Loucy (cell line): ENCODE data around the gene CDCA3.

Experiments used
- H2AFZ ChIP-seq: fragments of 200-600 bp; sonication (generic); 2 replicates; pipeline ENCODE4 v1.6.0; 2016; ENCODE audit warnings: antibody characterized with exemption, mild to moderate bottlenecking, low read length, moderate library complexity
- H3F3A ChIP-seq: fragments of 200-600 bp; 2 replicates; pipeline ENCODE4 v1.6.0; 2016; ENCODE audit warnings: antibody characterized with exemption, low read depth, mild to moderate bottlenecking
- H3K27me3 ChIP-seq: fragments of 200-600 bp; sonication (generic); 2 replicates; pipeline ENCODE4 v1.6.1; 2014; ENCODE audit warnings: low read length, mild to moderate bottlenecking; ENCODE audit not compliant: insufficient read depth, poor library complexity, severe bottlenecking
- H3K36me3 ChIP-seq: fragments of 200-600 bp; sonication (generic); 2 replicates; pipeline ENCODE4 v1.6.1; 2016; ENCODE audit warnings: low read length; ENCODE audit not compliant: insufficient read depth
- H3K4me1 ChIP-seq: fragments of 200-600 bp; sonication (generic); 2 replicates; pipeline ENCODE4 v1.5.1; 2014; ENCODE audit warnings: low read length, mild to moderate bottlenecking; ENCODE audit not compliant: insufficient read depth, poor library complexity, severe bottlenecking
- H3K4me2 ChIP-seq: fragments of 200-600 bp; sonication (generic); 2 replicates; pipeline ENCODE4 v1.6.0; 2014; ENCODE audit warnings: antibody characterized with exemption, low read length, low read depth, mild to moderate bottlenecking; ENCODE audit not compliant: poor library complexity, severe bottlenecking
- H3K4me3 ChIP-seq: fragments of 200-600 bp; sonication (generic); 2 replicates; pipeline ENCODE4 v1.5.1; 2014; ENCODE audit warnings: low read length, mild to moderate bottlenecking, mixed read lengths; ENCODE audit not compliant: poor library complexity, severe bottlenecking
- H3K79me2 ChIP-seq: fragments of 200-600 bp; sonication (generic); 2 replicates; pipeline ENCODE4 v1.6.1; 2014; ENCODE audit warnings: low read length; ENCODE audit not compliant: insufficient read depth
- H3K9ac ChIP-seq: fragments of 200-600 bp; sonication (generic); 2 replicates; pipeline ENCODE4 v1.6.0; 2014; ENCODE audit warnings: mild to moderate bottlenecking, low read depth, low read length, moderate library complexity; ENCODE audit not compliant: poor library complexity, severe bottlenecking
- H3K9me2 ChIP-seq: fragments of 200-600 bp; sonication (generic); replicated peaks from 2 replicates; pipeline ENCODE4 v1.6.1; 2016; ENCODE audit warnings: low read depth, low read length, mixed read lengths
- H3K9me3 ChIP-seq: fragments of 200-600 bp; sonication (generic); 2 replicates; pipeline ENCODE4 v1.6.1; 2014; ENCODE audit warnings: mild to moderate bottlenecking, antibody characterized with exemption, low read length, low read depth; ENCODE audit not compliant: insufficient read depth
- H4K20me1 ChIP-seq: fragments of 200-600 bp; sonication (generic); 2 replicates; pipeline ENCODE4 v1.6.0; 2014; ENCODE audit warnings: antibody characterized with exemption, low read length, mild to moderate bottlenecking; ENCODE audit not compliant: insufficient read depth, poor library complexity, severe bottlenecking
- CTCF ChIP-seq: fragments of 200-600 bp; sonication (generic); conservative IDR thresholded peaks from 2 replicates; pipeline ENCODE4 v1.5.1; 2014; ENCODE audit warnings: mild to moderate bottlenecking, antibody characterized with exemption, low read length
- EZH2phosphoT487 ChIP-seq: fragments of 200-600 bp; IDR thresholded peaks from 2 replicates; pipeline ENCODE4 v1.6.1; 2018; ENCODE audit warnings: antibody characterized with exemption, mild to moderate bottlenecking, moderate library complexity, borderline replicate concordance

Gene CDCA3

DNA sequence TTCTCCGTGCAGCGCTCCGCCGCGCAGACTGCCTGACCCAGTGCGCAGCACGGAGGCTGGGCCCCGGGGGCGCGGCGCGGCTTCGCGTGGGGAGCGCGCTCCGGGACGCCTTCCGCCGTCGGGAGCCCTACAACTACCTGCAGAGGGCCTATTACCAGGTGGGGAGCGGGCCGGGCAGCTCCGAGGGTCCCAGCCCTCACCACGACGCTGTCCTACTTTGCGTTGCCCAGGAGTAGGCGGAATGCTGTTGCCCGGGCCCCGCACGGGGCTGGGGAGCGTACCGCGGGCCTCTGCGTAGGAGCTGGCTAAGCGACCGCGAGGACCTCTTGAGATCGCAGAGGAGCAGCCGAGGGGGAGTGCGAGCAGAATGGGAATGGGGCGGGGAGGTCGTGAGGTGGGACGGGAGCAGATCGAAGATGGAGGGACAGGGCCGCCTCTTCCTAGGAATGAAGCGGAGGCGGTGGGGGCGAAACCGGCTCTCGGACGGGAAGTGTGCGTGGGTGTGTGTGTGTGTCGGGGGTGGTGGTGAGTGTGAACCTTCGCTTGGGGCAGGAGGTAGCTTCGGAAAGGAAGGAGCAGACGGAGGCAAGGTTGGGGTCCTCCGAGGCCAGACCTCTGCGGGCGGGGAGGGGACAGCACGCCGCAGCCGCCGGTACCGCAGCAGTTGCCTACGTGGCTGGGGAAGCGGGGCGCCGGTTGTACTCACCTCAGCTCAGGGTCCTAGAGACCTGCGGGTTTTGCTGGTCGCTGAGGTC lies 22.1 kb downstream of the CDCA3 start:
- H3K79me2 ChIP-seq = peaks cover 25% of the 10 kb centered on the region; the same call in 1 of the 2 replicates
- no peaks in the 10 kb centered on the region for H3F3A ChIP-seq
- no peaks in the 10 kb centered on the region for H3K9me2 ChIP-seq
- peak overlapping the region; percentile 77 for H3K4me2 ChIP-seq
- H3K4me3 ChIP-seq = peak overlapping the region; percentile 77
- H3K4me1 ChIP-seq = peaks cover 21% of the 10 kb centered on the region
- H3K36me3 ChIP-seq = peaks cover 9% of the 10 kb centered on the region; the same call in 1 of the 2 replicates
- TF ChIP-seq CTCF = no peak
- TF ChIP-seq EZH2phosphoT487 = no peak
- peak overlapping the region; percentile 62 for H2AFZ ChIP-seq
- no peaks in the 10 kb centered on the region for H3K27me3 ChIP-seq
- no peaks in the 10 kb centered on the region for H4K20me1 ChIP-seq
- no peaks in the 10 kb centered on the region for H3K9me3 ChIP-seq
- H3K9ac ChIP-seq = peak overlapping the region; percentile 89

GRCh38 chr12:6827982-6828780 lies 22.9 kb downstream of the CDCA3 start, which contains the start of gene P3H3:
TSS of gene P3H3 (plus strand) at chr12:6828407. CDS start at chr12:6828441, 34 bp downstream.
- H3K4me2 ChIP-seq = peak within 1 kb of the TSS; percentile 77
- H3K4me3 ChIP-seq = peak within 1 kb of the TSS; percentile 77
- peak within 1 kb of the TSS; percentile 89 for H3K9ac ChIP-seq
- TF ChIP-seq CTCF (peak; percentile 15; the same call in 1 of the 2 replicates), EZH2phosphoT487 (no peak)
- peak within 1 kb of the TSS; percentile 69 for H2AFZ ChIP-seq
- no peaks in the 10 kb centered on the region for H3K9me3 ChIP-seq
- H4K20me1 ChIP-seq = no peaks in the 10 kb centered on the region
- H3K36me3 ChIP-seq = peaks cover 1% of the 10 kb centered on the region; the same call in 1 of the 2 replicates
- H3K9me2 ChIP-seq = no peaks in the 10 kb centered on the region
- peaks cover 21% of the 10 kb centered on the region for H3K4me1 ChIP-seq
- no peaks in the 10 kb centered on the region for H3F3A ChIP-seq
- no peaks in the 10 kb centered on the region for H3K27me3 ChIP-seq
- H3K79me2 ChIP-seq = peaks cover 25% of the 10 kb centered on the region; the same call in 1 of the 2 replicates

GRCh38 chr12:6827437-6827911 lies 23.6 kb downstream of the CDCA3 start:
- Histone ChIP-seq H3F3A (no peaks in the 10 kb centered on the region), H3K79me2 (peaks cover 25% of the 10 kb centered on the region; the same call in 1 of the 2 replicates), H3K4me1 (peaks cover 21% of the 10 kb centered on the region), H3K9ac (peak overlapping the region; percentile 53), H3K9me2 (no peaks in the 10 kb centered on the region), H2AFZ (no peak overlapping the region), H4K20me1 (no peaks in the 10 kb centered on the region), H3K4me2 (peak overlapping the region; percentile 77), H3K36me3 (no peaks in the 10 kb centered on the region; the same call in 1 of the 2 replicates), H3K4me3 (peak overlapping the region; percentile 55), H3K9me3 (no peaks in the 10 kb centered on the region), H3K27me3 (no peaks in the 10 kb centered on the region)
- TF ChIP-seq CTCF (no peak), EZH2phosphoT487 (no peak)
